HTR-8/SVneo (cell line): ENCODE measurements around the gene SPON2.
A peak's percentile ranks its signal among the peaks of the same experiment; 100 is the strongest.

Experiments used
- DNase-seq: peaks from one replicate; pipeline ENCODE4 v3.0.0; 2011; ENCODE audit warnings: low spot score, mixed read lengths; ENCODE audit not compliant: insufficient read length
- FAIRE-seq: peaks from 2 replicates; lab custom pipeline; 2011; peaks lifted over from hg19 to GRCh38; lab: Jason Lieb, UNC

The SPON2 gene

GRCh38 chr4:1209821-1210220, 37.4 kb upstream of the SPON2 start:
- DNase-seq = no peak
- no peak for FAIRE-seq

DNA sequence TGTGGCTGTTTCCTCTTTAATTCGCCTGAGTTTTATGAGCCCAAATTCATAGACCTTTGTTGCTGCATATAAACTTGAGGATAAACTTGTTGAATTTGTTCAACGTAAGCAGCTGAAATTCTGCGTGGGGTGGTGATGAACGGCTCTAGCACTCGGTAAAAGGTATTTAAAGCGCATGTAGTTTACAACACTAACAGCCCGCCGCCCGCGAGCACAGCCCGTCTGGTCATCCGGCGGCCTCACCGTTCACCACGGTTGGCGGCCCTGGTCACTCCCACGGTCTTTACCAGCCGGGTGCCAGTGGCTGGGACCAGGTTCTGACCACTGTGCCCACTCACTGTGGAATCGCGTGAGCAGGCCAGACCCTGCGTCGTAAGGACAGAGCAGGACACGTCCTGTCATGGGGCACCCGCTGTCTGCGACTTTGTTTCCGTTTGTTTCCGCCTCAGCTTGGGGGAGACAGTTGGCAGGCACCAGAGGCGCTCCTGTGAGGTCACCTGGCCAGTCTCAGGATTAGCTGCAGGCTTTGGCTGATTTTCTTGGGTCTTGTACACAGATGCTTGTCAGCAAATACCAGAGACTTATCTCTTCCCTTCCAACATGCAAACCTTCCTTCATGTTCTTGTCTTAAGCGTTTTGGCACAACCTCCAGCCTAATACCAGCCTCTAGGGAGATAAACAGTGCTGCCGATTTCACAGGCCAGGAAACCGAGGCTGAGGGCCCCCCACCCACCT, 36.8 kb upstream of the SPON2 start:
- no peak for DNase-seq
- FAIRE-seq = no peak

DNA sequence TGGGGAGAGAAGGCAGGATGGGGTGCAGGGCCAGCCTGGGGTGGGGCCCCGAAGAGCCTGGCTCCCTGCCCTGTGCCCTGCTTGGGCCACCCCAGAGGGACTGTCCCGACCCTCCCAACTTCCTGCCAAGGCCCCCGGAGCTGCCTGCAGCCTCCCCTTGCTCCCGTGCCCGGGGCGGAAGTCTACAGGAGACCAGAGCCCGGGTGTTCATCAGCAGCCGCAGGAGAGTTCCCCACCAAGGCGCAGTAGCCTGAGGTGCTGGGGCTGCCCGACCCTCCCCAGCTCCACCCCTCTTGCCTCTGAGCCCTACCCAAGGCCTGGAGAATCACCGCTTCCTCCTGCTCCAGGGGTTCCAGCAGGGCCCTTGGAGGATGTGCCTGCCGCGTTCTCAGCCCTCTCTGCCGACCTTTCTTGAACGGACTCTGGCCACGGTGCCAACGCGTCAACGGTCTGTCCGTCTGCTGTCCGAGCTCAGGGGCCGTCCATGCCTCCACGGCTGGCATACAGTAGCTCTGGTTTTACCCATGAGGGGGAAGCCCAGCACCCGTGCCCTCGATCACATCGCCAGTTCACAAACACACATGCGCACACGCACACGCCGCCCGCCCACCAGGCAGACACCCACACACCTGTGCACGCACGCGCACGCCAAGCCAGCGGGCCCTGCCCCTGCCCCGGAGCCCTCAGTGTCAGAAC, 36.0 kb upstream of the SPON2 start:
- FAIRE-seq (no peak), DNase-seq (no peak)

GRCh38 chr4:1207603-1208265, 35.4 kb upstream of the SPON2 start:
- no peak for DNase-seq
- FAIRE-seq = no peak

GRCh38 chr4:1207157-1207470, 34.7 kb upstream of the SPON2 start:
- DNase-seq = no peak
- FAIRE-seq = no peak

DNA sequence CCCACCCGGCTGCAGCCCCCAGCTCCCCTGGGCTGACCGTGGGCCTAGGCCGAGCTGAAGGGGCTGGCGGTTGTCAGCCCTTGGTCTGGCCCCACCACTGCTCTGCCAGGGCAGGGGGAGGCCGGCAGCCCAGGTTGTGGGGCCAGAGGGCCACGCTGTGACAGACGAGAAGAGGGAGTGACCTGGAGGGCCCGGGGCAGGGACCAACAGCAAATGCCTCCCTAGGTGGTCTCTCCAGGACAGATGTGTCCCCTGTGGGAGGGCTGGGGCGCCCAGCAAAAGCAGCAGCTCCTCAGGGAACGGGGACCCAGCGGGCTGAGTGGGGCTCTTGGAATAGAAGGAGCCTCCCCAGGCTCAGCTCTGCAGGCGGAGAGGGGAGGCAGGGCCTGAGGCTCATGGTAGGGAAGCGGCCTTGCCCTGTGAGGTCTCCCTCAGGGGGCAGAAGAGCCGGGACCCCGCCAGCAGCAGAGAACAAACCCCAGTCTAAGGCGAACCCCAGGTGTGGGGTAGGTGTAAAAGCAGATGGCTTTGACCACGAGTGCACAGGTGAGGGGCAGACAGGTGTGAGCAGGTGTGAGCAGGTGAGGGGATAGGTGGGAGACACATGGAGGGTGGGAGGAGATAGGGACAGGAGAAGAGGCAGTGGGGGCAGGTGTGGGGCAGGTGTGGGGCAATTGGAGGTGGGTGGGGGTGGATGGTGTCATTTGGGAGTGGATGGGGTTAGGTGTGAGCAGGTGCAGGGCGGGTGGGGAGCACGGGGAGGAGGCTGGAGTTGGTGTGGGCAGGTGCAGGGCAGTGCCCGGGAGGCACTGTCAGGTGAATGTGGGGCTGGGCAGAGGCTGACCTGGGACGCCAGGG, 34.1 kb upstream of the SPON2 start:
- FAIRE-seq (no peak), DNase-seq (no peak)

DNA sequence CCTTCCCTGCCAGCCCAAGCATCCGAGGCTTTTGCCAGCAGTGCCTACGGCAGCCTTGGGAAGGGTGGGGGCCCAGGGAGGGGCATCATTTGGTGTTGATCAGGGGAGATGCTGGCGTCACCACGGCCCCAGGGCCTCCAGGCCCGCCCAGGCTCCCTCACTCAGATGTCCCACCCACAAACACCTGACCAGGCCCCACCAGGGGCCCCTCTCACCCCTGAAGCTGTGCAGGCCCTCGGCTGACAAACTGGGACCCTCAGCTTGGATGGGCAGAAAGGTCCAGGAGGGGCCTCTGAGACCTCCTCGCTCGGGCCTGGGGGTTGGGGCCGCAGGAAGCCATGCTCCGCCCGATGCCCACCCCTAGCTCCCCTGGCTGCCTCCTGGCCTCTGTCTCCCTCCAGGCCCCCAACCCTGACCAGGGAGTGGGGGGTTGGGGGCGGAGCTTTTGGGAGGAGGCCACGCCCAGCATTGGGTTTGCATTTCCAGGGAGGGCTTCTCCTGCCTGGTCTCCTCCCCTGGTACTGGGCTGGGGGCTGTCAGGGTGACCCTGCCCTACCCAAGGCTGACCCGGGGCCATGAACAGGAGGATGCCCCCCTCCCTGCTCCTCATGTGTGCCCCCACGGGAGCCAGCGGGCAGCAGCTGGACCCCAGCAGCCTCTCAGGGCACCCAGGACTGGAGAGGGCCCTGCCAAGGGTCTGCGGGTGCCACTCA, 33.4 kb upstream of the SPON2 start:
- DNase-seq = no peak
- FAIRE-seq = no peak

GRCh38 chr4:1204828-1205585, 32.6 kb upstream of the SPON2 start:
- FAIRE-seq = no peak
- no peak for DNase-seq

- DNase-seq = no peak
- FAIRE-seq = no peak
Measured at GRCh38 chr4:1204286-1204827, 32.0 kb upstream of the SPON2 start.

- no peak for DNase-seq
Measured at GRCh38 chr4:1203026-1203616, 30.7 kb upstream of the SPON2 start.

GRCh38 chr4:1202526-1203011, 30.2 kb upstream of the SPON2 start:
- DNase-seq = no peak
- no peak for FAIRE-seq

More at GRCh38 chr4:1203026-1203616, 30.7 kb upstream of the SPON2 start:
- no peak for FAIRE-seq

GRCh38 chr4:1201851-1202525, 29.6 kb upstream of the SPON2 start:
- peak; percentile 23 for FAIRE-seq
- no peak for DNase-seq

GRCh38 chr4:1200425-1201035, 28.1 kb upstream of the SPON2 start:
- DNase-seq = peak; percentile 82

DNA sequence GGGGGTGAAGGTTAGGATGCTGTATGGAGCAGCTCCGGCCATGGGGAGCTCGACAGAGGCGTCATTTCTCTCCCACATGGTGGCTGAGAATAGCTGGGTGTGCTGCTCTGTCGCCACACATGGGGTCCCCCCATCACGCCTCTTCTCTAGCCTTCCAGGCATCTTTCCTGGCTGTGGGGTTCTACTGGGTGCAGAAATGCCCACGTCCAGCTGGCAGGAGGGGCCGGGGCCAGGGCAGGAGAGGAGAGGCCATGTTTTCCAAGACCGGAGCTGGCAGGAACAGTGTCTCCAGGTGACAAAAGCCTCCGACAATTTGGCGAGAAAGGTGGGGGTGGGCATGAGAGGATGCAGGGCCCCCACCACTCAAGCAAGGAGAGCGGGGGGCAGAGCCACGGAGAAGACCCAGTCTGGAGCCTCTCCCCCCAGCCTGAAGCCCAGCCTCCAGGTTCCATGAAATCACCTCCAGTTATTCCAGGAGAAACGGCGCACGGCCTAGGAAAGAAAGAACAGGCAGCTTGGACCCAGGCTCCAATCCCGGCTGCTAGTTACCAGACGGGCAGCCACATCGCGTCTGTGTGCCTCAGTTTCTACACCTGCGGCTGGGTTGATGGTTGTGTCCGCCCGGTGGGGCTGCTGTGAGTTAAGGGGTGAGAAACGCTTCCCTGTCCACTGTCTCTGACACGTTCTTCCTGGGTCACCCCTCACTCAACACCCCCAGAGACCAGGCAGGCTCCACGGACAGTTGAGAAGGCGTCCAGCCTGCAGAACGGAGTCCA, 27.4 kb upstream of the SPON2 start:
- FAIRE-seq (no peak), DNase-seq (no peak)

More at GRCh38 chr4:1200425-1201035, 28.1 kb upstream of the SPON2 start:
- FAIRE-seq = peak; percentile 82

DNA sequence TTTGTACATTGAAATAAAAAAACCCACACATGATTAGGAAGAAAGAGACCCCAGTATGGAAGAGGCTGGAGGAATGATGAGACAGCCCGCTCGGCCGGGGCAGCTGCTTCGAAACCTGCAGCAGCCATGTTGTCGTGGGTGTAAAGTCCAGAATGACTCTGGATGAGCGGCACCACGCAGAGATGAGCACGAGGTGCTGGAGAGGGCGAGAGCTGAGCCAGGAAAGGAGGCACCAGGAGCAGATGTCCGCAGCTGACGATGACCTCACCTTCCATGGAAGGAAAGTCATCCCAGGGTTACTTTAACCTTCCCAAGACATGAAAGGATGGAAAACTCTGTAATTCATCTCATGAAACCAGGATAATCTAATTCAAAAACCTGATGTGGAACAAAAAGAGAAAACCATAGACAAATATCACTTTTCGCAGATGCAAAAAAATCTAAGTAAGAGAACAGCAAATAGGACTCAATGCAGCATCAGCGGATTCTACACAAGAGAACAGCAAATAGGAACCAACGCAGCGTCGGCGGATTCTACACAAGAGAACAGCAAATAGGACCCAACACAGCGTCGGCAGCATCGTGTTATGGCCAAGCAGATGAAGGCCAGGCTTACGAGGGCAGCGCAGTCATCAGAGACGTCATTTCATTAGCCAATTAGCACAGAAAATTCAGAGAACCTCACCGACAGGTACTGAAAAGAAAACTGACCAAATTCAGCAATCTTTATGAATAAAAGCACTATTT, 25.9 kb upstream of the SPON2 start:
- DNase-seq (no peak), FAIRE-seq (no peak)
